SKM-1 treated with dmso at 0.1 percent for 144 hours (cell line): ENCODE results near the gene HAPSTR1.

Experiments
- DNase-seq: peaks from one replicate; lab custom pipeline; 2025; ENCODE audit not compliant: unreplicated experiment; lab: John Stamatoyannopoulos, UW

HAPSTR1 gene

DNA sequence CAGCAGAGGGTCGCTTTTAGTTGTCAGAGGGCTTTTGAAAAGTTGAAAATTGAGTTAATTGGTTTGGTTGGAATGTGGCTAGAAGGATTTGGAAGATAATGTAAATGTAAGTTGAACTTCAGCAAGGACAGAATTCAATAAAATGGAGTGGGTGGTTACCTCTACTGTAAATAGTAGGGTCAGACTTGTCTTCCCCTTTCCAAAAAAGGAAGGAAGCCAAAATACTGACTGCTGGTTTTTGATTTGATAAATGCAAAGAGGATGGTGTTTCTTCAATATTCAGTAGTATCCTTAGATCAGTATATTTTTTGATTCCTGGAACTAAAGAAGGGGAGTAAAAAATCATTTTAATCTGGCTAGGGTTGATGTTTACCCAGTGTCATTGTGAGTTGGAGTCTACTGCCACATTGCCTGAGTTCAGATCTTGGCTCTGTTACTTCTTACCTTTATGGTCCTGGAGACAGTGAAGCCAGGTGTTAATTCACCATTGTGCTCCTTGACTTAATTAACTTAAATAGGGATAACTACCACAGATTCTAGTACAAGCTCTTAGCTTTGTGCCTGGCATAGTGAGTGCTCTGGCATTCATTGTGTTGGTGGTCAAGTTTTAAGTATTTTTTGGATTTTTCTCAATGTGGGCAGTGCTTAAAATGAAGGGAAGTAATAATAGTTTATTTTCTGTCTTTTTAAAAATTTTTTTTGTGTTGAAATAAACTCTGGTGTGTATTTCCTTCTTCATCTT, 4.4 kb downstream of the HAPSTR1 start:
- DNase-seq: no peak

GRCh38 chr16:9096416-9096952, 5.0 kb downstream of the HAPSTR1 start:
- DNase-seq: no peak

GRCh38 chr16:9097266-9098219, 6.1 kb downstream of the HAPSTR1 start:
- no peak for DNase-seq

DNA sequence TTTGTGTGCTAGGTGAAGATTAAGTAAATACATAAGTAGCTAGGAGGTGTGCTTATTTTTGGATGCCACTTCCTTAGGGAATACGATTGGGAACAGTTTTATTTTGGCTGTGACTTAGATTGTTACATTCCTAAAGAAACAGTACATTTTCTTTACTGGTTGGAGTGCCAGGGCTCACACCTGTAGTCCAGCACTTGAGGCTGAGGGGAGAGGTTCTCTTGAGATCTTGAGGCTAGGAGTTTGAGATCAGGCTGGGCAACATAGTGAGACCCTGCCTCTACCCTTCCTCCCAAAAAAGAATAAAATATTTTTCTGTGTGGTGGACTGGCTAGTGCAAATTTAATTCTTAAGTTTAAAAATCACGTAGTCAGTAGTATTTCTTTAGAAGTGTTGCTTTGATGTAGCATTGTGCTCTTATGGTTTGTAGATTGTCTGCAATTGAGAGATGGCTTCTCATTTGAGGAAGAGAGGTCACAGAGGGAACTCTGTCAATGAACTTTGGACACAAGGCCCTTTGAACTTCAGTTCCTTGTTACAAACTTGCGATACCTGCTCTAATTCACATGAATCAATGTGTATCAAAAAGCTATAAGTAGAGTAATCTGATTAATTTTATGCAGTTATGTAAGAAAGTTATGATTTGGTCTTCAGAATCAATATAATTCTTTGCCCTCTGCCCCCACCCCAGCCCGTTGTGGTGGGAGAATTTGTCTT, 7.1 kb downstream of the HAPSTR1 start:
- no peak for DNase-seq

DNA sequence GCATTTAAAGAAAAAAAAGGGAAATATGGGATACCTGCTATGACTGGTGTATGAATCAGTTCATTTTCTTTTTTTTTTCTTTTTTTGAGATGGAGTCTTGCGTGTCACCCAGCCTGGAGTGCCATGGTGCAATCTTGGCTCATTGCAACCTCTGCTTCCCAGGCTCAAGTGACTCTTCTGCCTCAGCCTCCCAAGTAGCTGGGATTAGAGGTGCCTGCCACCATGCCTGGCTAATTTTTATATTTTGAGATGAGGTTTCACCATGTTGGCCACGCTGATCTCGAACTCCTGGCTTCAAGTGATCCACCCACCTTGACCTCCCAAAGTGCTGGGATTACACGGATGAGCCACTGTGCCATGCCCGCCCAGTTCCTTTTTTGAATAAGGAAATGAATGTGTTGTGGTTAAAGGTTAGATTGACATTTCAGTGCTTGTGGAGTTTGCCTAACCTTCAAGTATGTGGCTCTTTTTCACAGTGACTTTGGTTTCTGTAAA, 7.7 kb downstream of the HAPSTR1 start:
- peak; percentile 83 for DNase-seq

GRCh38 chr16:9102379-9102778, 10.9 kb downstream of the HAPSTR1 start:
- no peak for DNase-seq

- no peak for DNase-seq
These were observed 11.5 kb downstream of the HAPSTR1 start for GRCh38 chr16:9102943-9103342.

DNA sequence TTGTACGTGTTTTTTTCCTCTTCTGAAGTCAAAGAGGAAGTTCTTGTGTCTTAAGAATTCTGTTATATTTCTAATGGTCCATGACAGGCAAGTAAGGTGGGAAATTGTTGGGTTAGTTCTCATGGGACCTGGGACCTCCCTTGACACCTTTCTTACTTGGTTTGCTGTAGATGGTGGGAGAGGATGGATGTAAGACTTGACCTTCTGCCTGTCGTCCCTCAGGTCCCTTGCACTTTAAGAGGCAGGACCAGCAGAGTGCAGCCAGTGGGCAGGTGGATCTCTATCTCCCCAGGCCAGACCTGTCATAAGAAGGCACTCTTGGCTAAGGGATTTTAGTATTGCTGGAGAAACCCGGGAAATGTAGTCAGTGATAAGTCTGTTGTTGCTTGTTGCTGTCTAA, 12.1 kb downstream of the HAPSTR1 start:
- DNase-seq: no peak

GRCh38 chr16:9105189-9105588, 13.7 kb downstream of the HAPSTR1 start:
- no peak for DNase-seq

GRCh38 chr16:9107025-9107970, 15.9 kb downstream of the HAPSTR1 start:
- no peak for DNase-seq

- no peak for DNase-seq
These were observed 17.8 kb downstream of the HAPSTR1 start for GRCh38 chr16:9109255-9109654.

DNA sequence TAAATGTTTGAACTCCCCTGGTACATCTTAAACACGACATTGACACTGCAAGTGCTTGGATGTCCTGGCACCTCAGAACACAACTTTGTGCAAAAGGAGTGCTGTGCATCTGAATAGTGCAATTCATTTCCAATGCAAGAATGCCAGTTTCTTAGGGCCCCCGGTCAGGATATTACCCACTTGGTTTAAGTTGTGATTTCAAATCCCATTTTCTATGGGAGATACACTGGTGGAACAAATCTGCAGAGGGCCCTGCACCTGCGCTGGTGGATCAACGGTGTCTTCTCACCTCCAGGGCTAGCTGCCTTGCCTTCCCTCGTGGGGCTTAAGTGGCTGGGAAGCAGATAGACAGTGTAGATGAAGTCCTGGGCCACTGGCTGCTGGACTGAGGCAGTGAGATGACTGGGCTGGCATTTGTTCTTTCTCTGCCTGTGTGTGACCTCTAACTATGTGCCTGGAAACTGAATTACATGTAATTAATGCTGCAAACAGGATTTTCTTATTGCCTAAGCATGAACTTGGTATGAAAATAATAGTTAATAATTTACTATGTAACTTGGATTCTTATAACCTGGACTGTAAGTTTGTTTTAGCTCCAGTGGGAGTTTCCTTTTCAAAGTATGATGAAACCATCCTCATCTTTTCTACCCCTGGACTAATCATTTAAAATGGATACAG, 20.9 kb downstream of the HAPSTR1 start:
- DNase-seq: no peak

GRCh38 chr16:9112844-9113186, 21.4 kb downstream of the HAPSTR1 start:
- DNase-seq: no peak

DNA sequence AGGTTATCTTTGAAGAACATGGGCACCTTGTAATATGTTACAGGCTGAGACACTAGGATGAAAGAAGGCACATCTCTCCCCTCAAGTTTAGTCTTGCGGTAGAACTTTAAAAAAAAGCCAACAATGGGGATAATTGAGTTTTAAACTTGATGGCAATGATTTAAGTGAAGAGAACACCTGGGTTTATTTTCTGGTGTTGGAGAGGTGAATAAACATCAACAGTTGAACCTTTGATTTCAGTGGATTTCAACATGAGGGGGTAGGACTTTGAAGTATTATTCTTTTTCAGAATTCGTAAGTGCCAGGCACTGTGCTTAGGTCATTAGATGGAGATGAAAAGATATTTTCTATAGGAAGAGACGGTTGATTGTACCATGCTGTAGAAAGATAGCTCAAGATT, 22.3 kb downstream of the HAPSTR1 start:
- no peak for DNase-seq

DNA sequence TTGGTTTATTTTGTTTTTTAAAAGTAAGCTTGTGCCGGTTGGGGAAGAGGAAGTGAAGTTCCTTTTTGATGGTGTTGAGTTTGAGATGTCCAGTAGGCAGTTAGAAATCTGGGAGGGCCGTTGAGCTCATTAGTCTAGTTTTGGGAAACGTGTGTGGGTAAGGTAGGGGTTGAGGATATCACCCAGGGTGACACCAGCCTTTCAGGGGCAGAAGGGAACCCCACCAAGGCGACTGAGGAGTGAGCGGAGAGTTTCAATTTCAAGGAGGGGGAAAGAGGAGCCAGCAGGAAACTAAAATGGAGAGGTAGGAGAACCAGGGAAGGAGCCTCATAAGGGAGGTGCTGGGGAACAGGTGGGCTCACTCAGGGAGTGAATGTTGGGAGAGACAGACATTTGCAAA, 22.7 kb downstream of the HAPSTR1 start:
- no peak for DNase-seq

DNA sequence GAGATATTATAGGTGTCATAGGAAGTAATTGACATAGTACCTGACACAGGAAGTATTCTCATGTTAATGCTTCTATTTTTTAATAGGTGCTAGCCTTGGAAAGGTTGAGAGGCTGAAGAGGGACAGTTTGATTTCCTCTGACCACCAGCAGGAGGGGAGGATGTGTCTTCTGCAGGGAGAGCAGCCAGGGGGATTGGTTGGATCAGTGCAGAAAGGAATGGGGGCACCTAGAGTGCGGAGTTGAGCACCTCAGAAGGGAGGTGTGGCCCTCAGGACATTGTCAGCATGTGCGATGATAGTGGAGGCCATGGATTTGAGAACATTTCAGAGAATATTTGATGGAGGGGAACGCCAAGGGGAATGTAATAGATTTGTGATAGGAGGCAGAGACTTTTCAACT, 23.4 kb downstream of the HAPSTR1 start:
- DNase-seq: no peak

GRCh38 chr16:9115277-9115676, 23.8 kb downstream of the HAPSTR1 start:
- DNase-seq: no peak

GRCh38 chr16:9116141-9116540, 24.7 kb downstream of the HAPSTR1 start:
- DNase-seq: no peak

DNA sequence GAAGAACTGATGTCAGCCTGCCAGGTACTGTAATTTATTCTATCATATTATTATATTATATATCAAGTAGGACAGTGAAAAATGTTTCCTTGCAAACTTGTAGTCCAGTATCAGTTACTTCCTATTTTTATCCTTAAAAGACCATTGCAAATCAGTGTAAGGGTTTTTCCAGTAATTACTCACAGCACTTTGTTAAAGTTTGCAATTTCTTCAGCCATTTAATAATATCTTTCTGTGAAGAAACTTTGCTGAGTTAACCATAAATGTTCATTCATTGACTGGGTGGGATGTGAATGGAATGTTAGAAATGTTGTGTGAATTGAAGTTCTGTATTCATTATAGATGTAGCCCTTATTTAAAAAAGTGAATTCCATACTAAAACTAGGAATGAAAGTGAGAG, 26.7 kb downstream of the HAPSTR1 start:
- no peak for DNase-seq

DNA sequence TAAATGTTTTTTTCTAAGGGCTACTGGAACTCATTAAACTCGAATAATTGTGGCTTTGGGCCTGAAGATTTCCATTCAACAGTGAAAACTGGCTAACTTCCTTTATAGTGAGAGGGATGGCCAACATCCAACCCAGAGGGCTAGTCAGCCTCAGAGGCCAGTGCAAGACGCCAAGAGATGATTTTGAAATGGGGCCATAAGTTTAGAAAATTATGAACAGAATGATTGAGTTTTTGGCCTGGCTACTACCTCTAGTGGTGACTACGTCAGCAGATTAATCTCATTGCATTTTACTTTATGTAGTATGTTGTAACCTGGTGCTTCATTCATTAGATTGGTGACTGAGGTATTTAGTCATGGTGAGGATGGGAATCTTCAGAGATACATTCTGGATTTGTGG, 28.4 kb downstream of the HAPSTR1 start:
- DNase-seq: no peak
